ENCODE measurements around the gene BLNK. TPM values are rescaled to one million over a fixed set of nuclear protein-coding genes. Genes with fewer than 3 reads are reported as not detected.

The BLNK gene
- polyA plus RNA-seq, 1 of the 3 experiments (the other 2 are of a cell fraction) = not detected

DNA sequence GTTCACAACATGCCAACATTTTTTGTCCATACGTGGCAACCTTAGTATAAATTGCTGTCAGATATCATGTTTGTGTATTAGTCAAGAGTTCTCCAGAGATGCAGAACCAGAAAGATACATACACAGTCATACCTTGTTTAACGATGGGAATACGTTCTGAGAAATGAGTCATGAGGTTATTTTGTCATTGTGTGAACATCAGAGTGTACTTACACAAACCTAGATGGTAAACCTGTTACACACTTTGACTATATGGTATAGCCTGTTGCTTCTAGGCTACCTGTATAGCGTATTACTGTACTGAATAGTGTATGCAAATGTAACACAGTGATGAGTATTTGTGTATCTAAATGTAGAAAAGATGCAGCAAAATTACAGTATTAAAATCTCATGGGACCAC, 118.9 kb downstream of the BLNK start (continued):
- TF ChIP-seq RFX5 (IDR thresholded peaks at IDR 0.05; ENCODE audit: low read length) = no peak
- TF ChIP-seq NFIC (IDR thresholded peaks at IDR 0.05; ENCODE audit: borderline replicate concordance) = no peak
- TF ChIP-seq, protein P1, sequence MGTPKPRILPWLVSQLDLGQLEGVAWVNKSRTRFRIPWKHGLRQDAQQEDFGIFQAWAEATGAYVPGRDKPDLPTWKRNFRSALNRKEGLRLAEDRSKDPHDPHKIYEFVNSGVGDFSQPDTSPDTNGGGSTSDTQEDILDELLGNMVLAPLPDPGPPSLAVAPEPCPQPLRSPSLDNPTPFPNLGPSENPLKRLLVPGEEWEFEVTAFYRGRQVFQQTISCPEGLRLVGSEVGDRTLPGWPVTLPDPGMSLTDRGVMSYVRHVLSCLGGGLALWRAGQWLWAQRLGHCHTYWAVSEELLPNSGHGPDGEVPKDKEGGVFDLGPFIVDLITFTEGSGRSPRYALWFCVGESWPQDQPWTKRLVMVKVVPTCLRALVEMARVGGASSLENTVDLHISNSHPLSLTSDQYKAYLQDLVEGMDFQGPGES (IDR thresholded peaks at IDR 0.05; ENCODE audit: low read depth, low read length) = no peak
- TF ChIP-seq SIN3A (IDR thresholded peaks at IDR 0.05; ENCODE audit: borderline replicate concordance, low read depth, low read length) = no peak
- no peak for TF ChIP-seq MXI1 (IDR thresholded peaks at IDR 0.05; ENCODE audit: low read depth, low read length)
- no peak for TF ChIP-seq GABPA (IDR thresholded peaks at IDR 0.05; ENCODE audit: low read depth)
- TF ChIP-seq MEF2A (IDR thresholded peaks at IDR 0.05; ENCODE audit: borderline replicate concordance, low read depth) = no peak
- TF ChIP-seq FOXM1 (IDR thresholded peaks at IDR 0.05; ENCODE audit: low read depth) = no peak
- no peak for TF ChIP-seq JUND (IDR thresholded peaks at IDR 0.05)
- TF ChIP-seq ELF1 (IDR thresholded peaks at IDR 0.05) = no peak

Other genes starting within 250 kb of the BLNK start
- gene CCNJ, start 228.0 kb downstream of the BLNK start, polyA plus RNA-seq (2012; rRNA removed) = 4.3 and 5.6 TPM in 2 replicates
- 1.7 and 2.4 TPM in 2 replicates for gene ZNF518A, start 141.3 kb downstream of the BLNK start, polyA plus RNA-seq (2012; rRNA removed)
- gene DNTT, start 32.9 kb upstream of the BLNK start, polyA plus RNA-seq (2012; rRNA removed) = not detected in 2 replicates
- gene OPALIN, start 87.4 kb upstream of the BLNK start, polyA plus RNA-seq (2012; rRNA removed) = not detected in 2 replicates
- gene TLL2, start 242.4 kb upstream of the BLNK start, polyA plus RNA-seq (2012; rRNA removed) = 0.28 and 0.36 TPM in 2 replicates

Measured in SK-N-SH (cell line).